Measurements from ENCODE around the gene SOX10. TPM values are rescaled to one million over a fixed set of nuclear protein-coding genes. Genes with fewer than 3 reads are reported as not detected.
"Not testable (repeated sequence)": the region's sequence is repeated elsewhere in the genome, so short reads cannot be mapped to it uniquely, and the experiment has no call there.

Gene SOX10
- total RNA-seq, 4 donors from 2014 or later, result 0.17 to 0.62 (median 0.59) TPM; not detected in 1

GRCh38 chr22:37976547-37976946 is 7.8 kb downstream of the SOX10 start:
- Histone ChIP-seq H3K27ac (no peak overlapping the region), H3K36me3 (no peaks in the 10 kb centered on the region), H3K9me3 (no peaks in the 10 kb centered on the region), H3K4me3 (no peak overlapping the region), H3K27me3 (no peaks in the 10 kb centered on the region), H3K4me1 (peaks cover 17% of the 10 kb centered on the region in 2 donors)
- intact Hi-C loops (cut with DNase I; ENCODE audit: low total_unique reads), result no loop called here
- in situ Hi-C loops (cut with MboI; ENCODE audit: low sequenced_read_pairs in 4 of 4), result no loop called here
- TF ChIP-seq, protein P1, sequence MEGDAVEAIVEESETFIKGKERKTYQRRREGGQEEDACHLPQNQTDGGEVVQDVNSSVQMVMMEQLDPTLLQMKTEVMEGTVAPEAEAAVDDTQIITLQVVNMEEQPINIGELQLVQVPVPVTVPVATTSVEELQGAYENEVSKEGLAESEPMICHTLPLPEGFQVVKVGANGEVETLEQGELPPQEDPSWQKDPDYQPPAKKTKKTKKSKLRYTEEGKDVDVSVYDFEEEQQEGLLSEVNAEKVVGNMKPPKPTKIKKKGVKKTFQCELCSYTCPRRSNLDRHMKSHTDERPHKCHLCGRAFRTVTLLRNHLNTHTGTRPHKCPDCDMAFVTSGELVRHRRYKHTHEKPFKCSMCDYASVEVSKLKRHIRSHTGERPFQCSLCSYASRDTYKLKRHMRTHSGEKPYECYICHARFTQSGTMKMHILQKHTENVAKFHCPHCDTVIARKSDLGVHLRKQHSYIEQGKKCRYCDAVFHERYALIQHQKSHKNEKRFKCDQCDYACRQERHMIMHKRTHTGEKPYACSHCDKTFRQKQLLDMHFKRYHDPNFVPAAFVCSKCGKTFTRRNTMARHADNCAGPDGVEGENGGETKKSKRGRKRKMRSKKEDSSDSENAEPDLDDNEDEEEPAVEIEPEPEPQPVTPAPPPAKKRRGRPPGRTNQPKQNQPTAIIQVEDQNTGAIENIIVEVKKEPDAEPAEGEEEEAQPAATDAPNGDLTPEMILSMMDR (IDR thresholded peaks at IDR 0.05 in 4 of 5, conservative IDR thresholded peaks at IDR 0.05 in 1 of 5), result no peak
- TF ChIP-seq POLR2A (IDR thresholded peaks at IDR 0.05), result no peak
- ATAC-seq, result no peak
- no peak for DNase-seq

DNA sequence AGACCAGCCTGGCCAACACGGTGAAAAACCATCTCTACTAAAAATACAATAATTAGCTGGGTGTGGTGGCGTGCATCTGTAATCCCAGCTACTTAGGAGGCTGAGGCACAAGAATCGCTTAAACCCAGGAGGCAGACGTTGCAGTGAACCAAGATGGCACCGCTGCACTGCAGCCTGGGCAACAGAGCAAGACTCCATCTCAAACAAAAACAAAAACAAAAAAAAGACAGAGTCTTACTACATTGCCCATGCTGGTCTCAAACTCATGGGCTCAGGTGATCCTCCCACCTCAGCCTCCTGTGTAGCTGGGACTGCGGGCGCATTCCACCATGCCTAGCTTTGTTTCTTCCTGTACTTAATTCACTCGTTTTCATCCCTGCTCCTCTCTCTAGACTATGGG is 8.3 kb downstream of the SOX10 start:
- H3K27ac ChIP-seq; H3K36me3 ChIP-seq; DNase-seq; H3K27me3 ChIP-seq; in situ Hi-C loops (cut with MboI; ENCODE audit: low sequenced_read_pairs in 4 of 4); intact Hi-C loops (cut with DNase I; ENCODE audit: low total_unique reads); H3K9me3 ChIP-seq; H3K4me3 ChIP-seq; ATAC-seq: not testable (repeated sequence)
- H3K4me1 ChIP-seq, result peaks cover 12 to 17% of the 10 kb centered on the region in 2 donors

- in situ Hi-C loops (cut with MboI; ENCODE audit: low sequenced_read_pairs in 4 of 4), result no loop called here
- no peaks in the 10 kb centered on the region for H3K36me3 ChIP-seq
- no peak overlapping the region for H3K4me3 ChIP-seq
- no peaks in the 10 kb centered on the region for H3K9me3 ChIP-seq
- H3K27me3 ChIP-seq, result no peaks in the 10 kb centered on the region
- DNase-seq, result no peak
- intact Hi-C loops (cut with DNase I; ENCODE audit: low total_unique reads), result no loop called here
- no peak overlapping the region for H3K27ac ChIP-seq
- no peak for ATAC-seq
- TF ChIP-seq, protein P1 (IDR thresholded peaks at IDR 0.05 in 4 of 5, conservative IDR thresholded peaks at IDR 0.05 in 1 of 5), result no peak
- no peak for TF ChIP-seq POLR2A (IDR thresholded peaks at IDR 0.05)
- peaks cover 10 to 14% of the 10 kb centered on the region in 2 donors for H3K4me1 ChIP-seq
Measured at GRCh38 chr22:37975153-37975552, 9.2 kb downstream of the SOX10 start.

DNA sequence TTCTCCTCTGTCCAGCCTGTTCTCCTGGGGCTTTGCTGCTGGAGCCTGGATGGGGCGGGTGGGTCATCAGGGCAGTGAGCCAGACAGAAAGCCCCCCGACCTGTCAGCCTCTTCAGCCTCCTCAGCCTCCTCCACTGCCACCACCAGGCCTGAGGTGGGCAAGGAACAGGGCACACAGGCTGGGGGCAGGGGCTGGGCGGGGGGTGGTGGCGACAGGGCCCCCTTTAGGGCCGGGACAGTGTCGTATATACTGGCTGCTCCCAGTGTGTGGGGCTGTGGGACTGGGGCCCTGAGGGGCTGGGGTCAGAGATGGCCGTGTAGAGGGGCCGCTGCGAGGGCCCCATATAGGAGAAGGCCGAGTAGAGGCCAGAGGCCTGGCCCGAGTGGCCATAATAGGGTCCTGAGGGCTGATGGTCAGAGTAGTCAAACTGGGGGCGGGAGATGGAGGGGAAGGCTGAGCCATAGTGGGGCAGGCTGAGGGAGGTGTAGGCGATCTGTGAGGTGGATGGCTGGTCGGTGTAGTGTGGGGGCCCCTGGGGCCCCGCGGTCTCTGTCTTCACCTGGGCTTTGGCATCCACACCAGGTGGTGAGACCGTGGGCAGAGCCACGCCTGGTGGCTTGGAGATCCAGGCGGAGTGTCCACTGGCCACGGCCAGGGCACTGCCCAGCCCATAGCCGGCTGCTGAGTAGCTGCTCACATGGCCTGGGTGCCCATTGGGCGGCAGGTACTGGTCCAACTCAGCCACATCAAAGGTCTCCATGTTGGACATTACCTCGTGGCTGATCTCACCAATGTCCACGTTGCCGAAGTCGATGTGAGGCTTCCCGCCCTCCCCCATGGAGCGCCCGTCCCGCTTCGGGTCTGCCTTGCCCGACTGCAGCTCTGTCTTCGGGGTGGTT is 10.8 kb downstream of the SOX10 start:
- ATAC-seq, result no peak
- no peak for DNase-seq
- Histone ChIP-seq H3K27ac (no peak overlapping the region), H3K36me3 (peaks cover 0 to 3% of the 10 kb centered on the region in 2 donors), H3K9me3 (no peaks in the 10 kb centered on the region), H3K27me3 (no peaks in the 10 kb centered on the region), H3K4me1 (peaks cover 0 to under 1% of the 10 kb centered on the region in 2 donors), H3K4me3 (no peak overlapping the region)
- no peak for TF ChIP-seq POLR2A (IDR thresholded peaks at IDR 0.05)
- intact Hi-C loops (cut with DNase I; ENCODE audit: low total_unique reads), result no loop called here
- in situ Hi-C loops (cut with MboI; ENCODE audit: low sequenced_read_pairs in 4 of 4), result loop anchor here in 1 of 4 donors (25.0 kb wide), 1 partner anchor 161 kb away; the partner anchor contains the start of genes GALR3 and GCAT

DNA sequence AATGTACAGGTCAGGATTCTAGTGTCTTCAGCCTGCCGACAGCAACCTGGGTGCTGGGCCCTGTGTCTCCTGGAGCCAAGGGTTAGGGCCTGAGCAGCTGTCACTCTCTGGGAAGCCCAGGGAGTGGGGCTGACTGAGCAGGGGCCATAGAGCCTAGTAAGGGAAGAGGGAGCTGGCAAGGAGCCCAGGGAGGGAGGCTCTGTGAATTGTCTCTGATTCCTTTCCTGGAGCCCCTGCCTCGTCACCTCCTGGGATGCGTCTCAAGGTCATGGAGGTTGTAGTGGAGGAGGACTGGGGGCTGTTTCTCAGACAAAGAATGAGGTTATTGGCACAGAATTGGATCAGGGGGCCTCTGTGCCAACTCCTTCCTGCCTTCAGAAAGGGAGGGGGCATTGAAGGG is 11.8 kb downstream of the SOX10 start:
- intact Hi-C loops (cut with DNase I; ENCODE audit: low total_unique reads) (no loop called here), in situ Hi-C loops (cut with MboI; ENCODE audit: low sequenced_read_pairs in 4 of 4) (loop anchor here in 1 of 4 donors (25.0 kb wide), 1 partner anchor 160 kb away; the partner anchor contains the start of genes GALR3 and GCAT)
- Histone ChIP-seq H3K27ac (no peak overlapping the region), H3K4me1 (no peaks in the 10 kb centered on the region), H3K27me3 (no peaks in the 10 kb centered on the region), H3K4me3 (no peak overlapping the region), H3K36me3 (peaks cover 0 to 13% of the 10 kb centered on the region in 2 donors), H3K9me3 (no peaks in the 10 kb centered on the region)
- ATAC-seq (no peak), DNase-seq (no peak)
- TF ChIP-seq, protein P1 (IDR thresholded peaks at IDR 0.05 in 4 of 5, conservative IDR thresholded peaks at IDR 0.05 in 1 of 5), result no peak
- no peak for TF ChIP-seq POLR2A (IDR thresholded peaks at IDR 0.05)
